ENCODE results near the gene GALNT18. TPM values are rescaled to one million over a fixed set of nuclear protein-coding genes. Genes with fewer than 3 reads are reported as not detected.

The GALNT18 gene
- total and polyA plus RNA-seq, 2 donors (not counting 3 experiments of a cell fraction or from before 2014, with no cell fraction given), result 0.17 to 0.18 TPM

GRCh38 chr11:11505692-11506091 is 116.1 kb downstream of the GALNT18 start:
- intact Hi-C loops (cut with micrococcal nuclease) (no loop called here), dilution Hi-C loops (cut with MboI; ENCODE audit: extremely low pct_ligation_motif_present, low sequenced_read_pairs) (no loop called here)
- DNase-seq (ENCODE audit: low read depth, low spot score) (no peak), FAIRE-seq (no peak)
- Histone ChIP-seq H2AFZ (ENCODE audit: low read depth, low read length) (no peak overlapping the region), H3K9ac (replicated peaks; ENCODE audit: extremely low read depth, insufficient read depth, low read length) (no peak overlapping the region), H3K9me3 (replicated peaks; ENCODE audit: control insufficient read depth, insufficient read depth, low read length) (no peaks in the 10 kb centered on the region), H4K20me1 (replicated peaks; ENCODE audit: control insufficient read depth, extremely low read depth, insufficient read depth, low read length) (no peaks in the 10 kb centered on the region), H3K4me3 (replicated peaks in 1 of 3; ENCODE audit: insufficient read depth in 1 of 3, low read depth in 1 of 3, low read length in 3 of 3) (no peak overlapping the region), H3K9me1 (replicated peaks; ENCODE audit: control insufficient read depth, extremely low read depth, insufficient read depth, low read length) (no peaks in the 10 kb centered on the region), H3K27ac (ENCODE audit: insufficient read depth, low read depth, low read length) (no peak overlapping the region), H3K27me3 (ENCODE audit: control insufficient read depth in 2 of 2, insufficient read depth in 2 of 2, low read length in 2 of 2) (peaks cover 0 to 1% of the 10 kb centered on the region in 2 experiments), H3K36me3 (ENCODE audit: control insufficient read depth in 2 of 2, extremely low read depth in 1 of 2, insufficient read depth in 2 of 2, low read length in 2 of 2) (no peaks in the 10 kb centered on the region), H3K4me2 (ENCODE audit: insufficient read depth, low read length) (no peak overlapping the region), H3K4me1 (ENCODE audit: control insufficient read depth, extremely low read depth, insufficient read depth, low read length) (no peaks in the 10 kb centered on the region), H3K79me2 (ENCODE audit: control insufficient read depth, insufficient read depth, low read length) (no peaks in the 10 kb centered on the region)
- BruUV-seq (replicated peaks), result no TSS peak
- TF ChIP-seq CTCF (IDR thresholded peaks at IDR 0.05; ENCODE audit: extremely low read depth in 1 of 2, insufficient read depth in 1 of 2, low read depth in 1 of 2, low read length in 2 of 2) (no peak), GATA2 (IDR thresholded peaks at IDR 0.05; ENCODE audit: insufficient read depth, insufficient read length, low read depth, low read length) (no peak), POLR2A (IDR thresholded peaks at IDR 0.05; ENCODE audit: low read depth, low read length) (no peak), MYC (IDR thresholded peaks at IDR 0.05; ENCODE audit: low read depth, low read length) (no peak), FOS (IDR thresholded peaks at IDR 0.05; ENCODE audit: borderline replicate concordance, insufficient read depth, low read length) (no peak), EZH2 (IDR thresholded peaks at IDR 0.05; ENCODE audit: borderline replicate concordance, low read depth, low read length, severe bottlenecking) (no peak)
- ChIA-PET CTCF (no interaction called here), POLR2A (no interaction called here)

GRCh38 chr11:11505190-11505589 is 116.6 kb downstream of the GALNT18 start:
- CTCF ChIA-PET, result no interaction called here
- Histone ChIP-seq H3K79me2 (ENCODE audit: control insufficient read depth, insufficient read depth, low read length) (no peaks in the 10 kb centered on the region), H3K4me2 (ENCODE audit: insufficient read depth, low read length) (no peak overlapping the region), H3K27me3 (ENCODE audit: control insufficient read depth in 2 of 2, insufficient read depth in 2 of 2, low read length in 2 of 2) (peaks cover 0 to 1% of the 10 kb centered on the region in 2 experiments), H3K9ac (replicated peaks; ENCODE audit: extremely low read depth, insufficient read depth, low read length) (no peak overlapping the region), H2AFZ (ENCODE audit: low read depth, low read length) (no peak overlapping the region), H3K4me1 (ENCODE audit: control insufficient read depth, extremely low read depth, insufficient read depth, low read length) (no peaks in the 10 kb centered on the region), H3K4me3 (replicated peaks in 1 of 3; ENCODE audit: insufficient read depth in 1 of 3, low read depth in 1 of 3, low read length in 3 of 3) (no peak overlapping the region), H3K9me1 (replicated peaks; ENCODE audit: control insufficient read depth, extremely low read depth, insufficient read depth, low read length) (no peaks in the 10 kb centered on the region), H4K20me1 (replicated peaks; ENCODE audit: control insufficient read depth, extremely low read depth, insufficient read depth, low read length) (no peaks in the 10 kb centered on the region), H3K27ac (ENCODE audit: insufficient read depth, low read depth, low read length) (no peak overlapping the region), H3K36me3 (ENCODE audit: control insufficient read depth in 2 of 2, extremely low read depth in 1 of 2, insufficient read depth in 2 of 2, low read length in 2 of 2) (no peaks in the 10 kb centered on the region), H3K9me3 (replicated peaks; ENCODE audit: control insufficient read depth, insufficient read depth, low read length) (no peaks in the 10 kb centered on the region)
- no peak for TF ChIP-seq MYC (IDR thresholded peaks at IDR 0.05; ENCODE audit: low read depth, low read length)
- no peak for TF ChIP-seq POLR2A (IDR thresholded peaks at IDR 0.05; ENCODE audit: low read depth, low read length)
- TF ChIP-seq GATA2 (IDR thresholded peaks at IDR 0.05; ENCODE audit: insufficient read depth, insufficient read length, low read depth, low read length), result no peak
- TF ChIP-seq JUN (IDR thresholded peaks at IDR 0.05; ENCODE audit: borderline replicate concordance, insufficient read depth, insufficient read length, low read depth), result no peak
- no peak for TF ChIP-seq EZH2 (IDR thresholded peaks at IDR 0.05; ENCODE audit: borderline replicate concordance, low read depth, low read length, severe bottlenecking)
- TF ChIP-seq POLR2AphosphoS5 (IDR thresholded peaks at IDR 0.05; ENCODE audit: insufficient read depth, low read depth, low read length), result no peak
- no peak for FAIRE-seq
- DNase-seq (ENCODE audit: low read depth, low spot score), result no peak
- dilution Hi-C loops (cut with MboI; ENCODE audit: extremely low pct_ligation_motif_present, low sequenced_read_pairs), result no loop called here
- POLR2A ChIA-PET, result no interaction called here
- intact Hi-C loops (cut with micrococcal nuclease), result no loop called here
- no TSS peak for BruUV-seq (replicated peaks)

All from endothelial cell of umbilical vein (primary cell).